ENCODE results near the gene YAE1. TPM values are rescaled to one million over a fixed set of nuclear protein-coding genes. Genes with fewer than 3 reads are reported as not detected.

The YAE1 gene
- total RNA-seq, 4 donors from 2014 or later: 1.4 to 22.9 (median 13.3) TPM

DNA sequence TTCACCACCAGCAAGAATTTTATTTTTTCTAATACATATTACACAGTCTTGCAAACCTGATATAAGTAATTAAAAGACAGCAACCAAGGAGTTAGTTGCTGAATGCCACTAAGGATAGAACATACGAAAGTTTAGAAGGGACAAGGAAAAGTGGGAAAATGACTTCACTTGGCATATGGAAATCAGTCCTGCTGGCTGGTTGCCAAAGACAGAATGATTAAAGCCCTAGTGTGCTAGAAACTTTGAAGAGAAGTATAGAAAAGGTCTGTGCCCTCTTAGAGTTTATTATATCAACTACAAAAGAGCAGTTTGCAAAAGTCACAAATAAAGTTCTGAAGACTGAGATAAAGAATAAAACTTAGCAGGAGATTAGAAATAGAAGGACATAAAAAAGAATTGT is 5.8 kb upstream of the YAE1 start:
- no peak overlapping the region for H3K27ac ChIP-seq
- no peaks in the 10 kb centered on the region for H3K9me3 ChIP-seq
- DNase-seq: no peak
- peaks cover 0 to 5% (median 1%) of the 10 kb centered on the region in 4 donors for H3K4me1 ChIP-seq
- H3K27me3 ChIP-seq: no peaks in the 10 kb centered on the region
- in situ Hi-C loops (cut with MboI; ENCODE audit: low pct_ligation_motif_present in 1 of 4, low pct_unique_long_range_greater_than_20kb in 1 of 4, low sequenced_read_pairs in 3 of 4) (no loop called here), intact Hi-C loops (cut with DNase I; ENCODE audit: low total_unique reads) (no loop called here)
- TF ChIP-seq POLR2A (IDR thresholded peaks at IDR 0.05) (no peak), EP300 (IDR thresholded peaks at IDR 0.05; ENCODE audit: low read depth) (no peak), POLR2AphosphoS5 (IDR thresholded peaks at IDR 0.05) (no peak), CTCF (IDR thresholded peaks at IDR 0.05) (no peak)
- no peaks in the 10 kb centered on the region for H3K36me3 ChIP-seq
- 45 to 60% methylated on average over 1 of the region's 1 CpG for WGBS, 2 donors (ENCODE audit: low coverage in 1 of 2)
- no peak overlapping the region for H3K4me3 ChIP-seq

DNA sequence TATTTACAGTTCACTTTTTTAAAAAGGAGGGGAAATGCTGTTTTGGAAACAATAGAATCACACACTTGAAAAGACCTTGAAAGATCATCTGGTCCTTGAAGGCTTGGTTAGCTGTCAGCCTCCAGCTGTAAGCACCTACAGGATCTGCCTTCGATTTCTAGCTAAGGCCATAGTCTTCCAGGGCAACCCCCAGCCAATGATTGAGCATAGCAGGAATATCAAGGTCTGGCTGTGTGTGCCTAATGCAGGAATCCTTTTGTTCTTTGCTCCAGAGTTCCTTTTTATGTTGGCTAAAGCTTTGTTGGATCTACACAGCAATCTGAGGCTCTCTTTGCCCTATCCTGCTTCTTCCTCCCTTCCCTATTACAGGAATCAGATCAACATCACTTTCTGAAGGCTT is 5.2 kb upstream of the YAE1 start:
- Histone ChIP-seq H3K9me3 (no peaks in the 10 kb centered on the region), H3K4me1 (peaks cover 0 to 9% (median 3%) of the 10 kb centered on the region in 4 donors), H3K27me3 (no peaks in the 10 kb centered on the region), H3K4me3 (no peak overlapping the region), H3K36me3 (no peaks in the 10 kb centered on the region), H3K27ac (no peak overlapping the region)
- in situ Hi-C loops (cut with MboI; ENCODE audit: low pct_ligation_motif_present in 1 of 4, low pct_unique_long_range_greater_than_20kb in 1 of 4, low sequenced_read_pairs in 3 of 4): no loop called here
- DNase-seq: no peak
- intact Hi-C loops (cut with DNase I; ENCODE audit: low total_unique reads): no loop called here
- TF ChIP-seq CTCF (IDR thresholded peaks at IDR 0.05): no peak
- no peak for TF ChIP-seq POLR2A (IDR thresholded peaks at IDR 0.05)
- TF ChIP-seq EP300 (IDR thresholded peaks at IDR 0.05; ENCODE audit: low read depth): no peak
- TF ChIP-seq POLR2AphosphoS5 (IDR thresholded peaks at IDR 0.05): no peak
- 57 to 65% methylated on average over 1 of the region's 1 CpG for WGBS, 2 donors (ENCODE audit: low coverage in 1 of 2)

GRCh38 chr7:39565538-39565937 is 666 bp upstream of the YAE1 start:
- intact Hi-C loops (cut with DNase I; ENCODE audit: low total_unique reads): no loop called here
- 23 to 28% methylated on average over 4 of the region's 4 CpGs for WGBS, 2 donors (ENCODE audit: low coverage in 1 of 2)
- in situ Hi-C loops (cut with MboI; ENCODE audit: low pct_ligation_motif_present in 1 of 4, low pct_unique_long_range_greater_than_20kb in 1 of 4, low sequenced_read_pairs in 3 of 4): no loop called here

DNA sequence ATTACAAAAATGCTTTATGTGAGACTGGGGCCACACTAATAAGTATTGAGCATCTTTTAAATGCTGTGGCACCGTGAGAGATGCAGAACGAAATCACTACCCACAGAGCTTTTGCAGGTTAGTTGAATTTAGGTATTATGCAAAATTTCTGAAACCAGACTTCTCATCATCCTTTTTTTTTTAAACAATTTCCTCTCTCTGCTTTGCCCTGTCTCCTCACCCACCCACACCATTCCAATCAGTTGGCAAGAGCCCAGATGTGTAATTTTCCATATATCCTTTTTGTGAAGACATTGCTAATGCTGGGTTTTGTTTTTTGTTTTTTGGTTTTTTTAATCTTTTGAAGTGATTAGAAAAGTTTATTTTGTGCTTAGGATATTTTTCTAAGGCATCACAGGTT is 1.1 kb downstream of the YAE1 start:
- intact Hi-C loops (cut with DNase I; ENCODE audit: low total_unique reads): no loop called here
- Histone ChIP-seq H3K9me3 (no peaks in the 10 kb centered on the region), H3K27ac (peak overlapping the region in 1 of 4 donors; percentile 86), H3K4me1 (peaks cover 5 to 24% (median 10%) of the 10 kb centered on the region in 4 donors), H3K36me3 (peaks cover 0 to 14% (median 0%) of the 10 kb centered on the region in 4 donors), H3K27me3 (no peaks in the 10 kb centered on the region), H3K4me3 (peak overlapping the region in 3 of 4 donors; percentile 58 to 86 (median 77))
- no peak for TF ChIP-seq POLR2AphosphoS5 (IDR thresholded peaks at IDR 0.05)
- no peak for TF ChIP-seq CTCF (IDR thresholded peaks at IDR 0.05)
- no peak for TF ChIP-seq EP300 (IDR thresholded peaks at IDR 0.05; ENCODE audit: low read depth)
- TF ChIP-seq POLR2A (IDR thresholded peaks at IDR 0.05): no peak
- WGBS, 2 donors (ENCODE audit: low coverage in 1 of 2): 45 to 53% methylated on average over 2 of the region's 2 CpGs
- in situ Hi-C loops (cut with MboI; ENCODE audit: low pct_ligation_motif_present in 1 of 4, low pct_unique_long_range_greater_than_20kb in 1 of 4, low sequenced_read_pairs in 3 of 4): no loop called here
- no peak for DNase-seq

More at GRCh38 chr7:39565538-39565937, 666 bp upstream of the YAE1 start:
- Histone ChIP-seq H3K27me3 (no peaks in the 10 kb centered on the region), H3K4me3 (peak overlapping the region; percentile 46 to 86 (median 68)), H3K4me1 (peaks cover 5 to 24% (median 10%) of the 10 kb centered on the region in 4 donors), H3K9me3 (no peaks in the 10 kb centered on the region), H3K36me3 (no peaks in the 10 kb centered on the region), H3K27ac (peak overlapping the region; percentile 85 to 88 (median 86))
- no peak for DNase-seq
- TF ChIP-seq EP300 (IDR thresholded peaks at IDR 0.05; ENCODE audit: low read depth) (no peak), CTCF (IDR thresholded peaks at IDR 0.05) (no peak), POLR2AphosphoS5 (IDR thresholded peaks at IDR 0.05) (peak in 1 of 3 donors; percentile 32), POLR2A (IDR thresholded peaks at IDR 0.05) (no peak)

All from transverse colon (tissue), 4 donors.